Esophagus muscularis mucosa (tissue), 4 donors: ENCODE results near the gene TRPM3. TPM values are rescaled to one million over a fixed set of nuclear protein-coding genes. Genes with fewer than 3 reads are reported as not detected.

Experiments
- DNase-seq: peaks from one replicate; pipeline ENCODE4 v3.0.0-alpha.2; 2017; ENCODE audit errors: extremely low spot score
- H3K27ac ChIP-seq, 4 donors: fragments of 200-600 bp; sonication (generic); replicated peaks in 1 of 4; 1 replicate in 3 of 4; 2 replicates in 1 of 4; pipeline ENCODE4 v1.5.1; 2016 to 2019; ENCODE audit warnings: mild to moderate bottlenecking in 1 of 4
- H3K27me3 ChIP-seq, 4 donors: fragments of 200-600 bp; sonication (generic); one replicate each; pipeline versions ENCODE4 v1.5.1 to v1.6.0; 2016 to 2019
- H3K36me3 ChIP-seq, 4 donors: fragments of 200-600 bp; sonication (generic); one replicate each; pipeline ENCODE4 v1.5.1; 2016 to 2019
- H3K4me1 ChIP-seq, 4 donors: fragments of 200-600 bp; sonication (generic); one replicate each; pipeline ENCODE4 v1.5.1; 2016 to 2019
- H3K4me3 ChIP-seq, 4 donors: fragments of 200-600 bp; sonication (generic); 1 replicate in 2 of 4; 2 replicates in 2 of 4; pipeline ENCODE4 v1.5.1; 2016 to 2019; ENCODE audit warnings: mild to moderate bottlenecking in 4 of 4, moderate library complexity in 1 of 4
- H3K9me3 ChIP-seq, 4 donors: fragments of 200-600 bp; sonication (generic); 1 replicate in 3 of 4; 2 replicates in 1 of 4; pipeline ENCODE4 v1.5.1; 2016 to 2019
- CTCF ChIP-seq, 3 experiments: fragments of 200-600 bp in 2 of 3; fragments of 450-650 bp in 1 of 3; sonication (generic) in 2 of 3; IDR thresholded peaks; one replicate each; pipeline ENCODE4 v1.5.1; 2017 to 2019; ENCODE audit warnings: antibody characterized with exemption in 3 of 3, mild to moderate bottlenecking in 2 of 3, moderate library complexity in 1 of 3
- EP300 ChIP-seq: sonication (generic); formaldehyde crosslinking; IDR thresholded peaks from one replicate; pipeline ENCODE4 v1.6.1; 2017; ENCODE audit warnings: antibody characterized with exemption
- POLR2A ChIP-seq: fragments of 450-650 bp; IDR thresholded peaks from one replicate; pipeline ENCODE4 v1.6.1; 2017; ENCODE audit warnings: antibody characterized with exemption, moderate library complexity, mild to moderate bottlenecking, low read depth
- POLR2AphosphoS5 ChIP-seq, 2 donors: sonication (generic); formaldehyde crosslinking; IDR thresholded peaks; one replicate each; pipeline ENCODE4 v1.6.1; 2017; ENCODE audit warnings: antibody characterized with exemption in 2 of 2
- WGBS: methylation state at CpG from one replicate; pipeline ENCODE4 v1.1.5; 2018; 5-methylcytosine and 5-hydroxymethylcytosine counted together
- intact Hi-C: fragments of 100-400 bp; cut with DNase I; formaldehyde crosslinking; loops from one replicate; pipeline ENCODE4 v1.15.1; 2023
- total RNA-seq, 4 donors: library from RNA; depleted of rRNA; stranded (reverse); fragments of >200 nt; gene quantifications; one replicate each; pipeline versions ENCODE4 v1.1.0 to v1.2.1, GENCODE V29; 2016

The TRPM3 gene
- total RNA-seq, 4 donors from 2014 or later, result 0.13 to 0.17 TPM; not detected in 2

- no peaks in the 10 kb centered on the region for H3K9me3 ChIP-seq
- no peaks in the 10 kb centered on the region for H3K36me3 ChIP-seq
- no peak overlapping the region for H3K27ac ChIP-seq
- TF ChIP-seq POLR2AphosphoS5 (IDR thresholded peaks at IDR 0.05) (no peak), POLR2A (no peak), CTCF (IDR thresholded peaks at IDR 0.05) (no peak), EP300 (no peak)
- H3K4me3 ChIP-seq, result no peak overlapping the region
- peaks cover 0 to 32% (median 9%) of the 10 kb centered on the region in 4 donors for H3K4me1 ChIP-seq
- intact Hi-C loops, result no loop called here
- H3K27me3 ChIP-seq, result no peaks in the 10 kb centered on the region
- DNase-seq, result no peak
- WGBS, result 88% methylated on average over 3 of the region's 3 CpGs
Measured at GRCh38 chr9:70566066-70566465, 555.4 kb downstream of the TRPM3 start.

- H3K36me3 ChIP-seq, result no peaks in the 10 kb centered on the region
- TF ChIP-seq CTCF (IDR thresholded peaks at IDR 0.05) (no peak), EP300 (no peak), POLR2A (no peak), POLR2AphosphoS5 (IDR thresholded peaks at IDR 0.05) (no peak)
- peak overlapping the region; percentile 28 to 63 (median 34) for H3K27ac ChIP-seq
- H3K4me3 ChIP-seq, result no peak overlapping the region
- intact Hi-C loops, result no loop called here
- peaks cover 0 to 32% (median 9%) of the 10 kb centered on the region in 4 donors for H3K4me1 ChIP-seq
- no peaks in the 10 kb centered on the region for H3K27me3 ChIP-seq
- WGBS, result 87% methylated on average over 8 of the region's 8 CpGs
- no peak for DNase-seq
- H3K9me3 ChIP-seq, result no peaks in the 10 kb centered on the region
Measured at GRCh38 chr9:70564468-70565335, 556.7 kb downstream of the TRPM3 start.

- Histone ChIP-seq H3K4me1 (peaks cover 0 to 22% (median 4%) of the 10 kb centered on the region in 4 donors), H3K27me3 (no peaks in the 10 kb centered on the region), H3K9me3 (no peaks in the 10 kb centered on the region), H3K36me3 (no peaks in the 10 kb centered on the region), H3K27ac (peak overlapping the region; percentile 32 to 63 (median 44)), H3K4me3 (no peak overlapping the region)
- no peak for DNase-seq
- intact Hi-C loops, result no loop called here
- TF ChIP-seq EP300 (no peak), POLR2AphosphoS5 (IDR thresholded peaks at IDR 0.05) (peak in 1 of 2 donors; percentile 19)
- 69% methylated on average over 5 of the region's 5 CpGs for WGBS
Measured at GRCh38 chr9:70563431-70564204, 557.8 kb downstream of the TRPM3 start.

- 94% methylated on average over 4 of the region's 4 CpGs for WGBS
- H3K9me3 ChIP-seq, result no peaks in the 10 kb centered on the region
- H3K27me3 ChIP-seq, result no peaks in the 10 kb centered on the region
- peaks cover 0 to 20% (median 3%) of the 10 kb centered on the region in 4 donors for H3K4me1 ChIP-seq
- H3K36me3 ChIP-seq, result no peaks in the 10 kb centered on the region
- no peak for TF ChIP-seq EP300
- TF ChIP-seq POLR2AphosphoS5 (IDR thresholded peaks at IDR 0.05), result no peak
- TF ChIP-seq CTCF (IDR thresholded peaks at IDR 0.05), result no peak
- no peak for TF ChIP-seq POLR2A
- no peak for DNase-seq
- H3K4me3 ChIP-seq, result no peak overlapping the region
- intact Hi-C loops, result no loop called here
- peak overlapping the region; percentile 32 to 63 (median 44) for H3K27ac ChIP-seq
Measured at GRCh38 chr9:70563010-70563409, 558.4 kb downstream of the TRPM3 start.
